ENCODE data around the gene ACOT6.
A peak's percentile ranks its signal among the peaks of the same experiment; 100 is the strongest.
"Not testable (repeated sequence)": the region's sequence is repeated elsewhere in the genome, so short reads cannot be mapped to it uniquely, and the experiment has no call there.

Gene ACOT6

GRCh38 chr14:73602994-73603393, 9.3 kb upstream of the ACOT6 start:
- no peak for DNase-seq

- DNase-seq, result no peak
These were observed 6.0 kb upstream of the ACOT6 start for GRCh38 chr14:73606271-73606670.

DNA sequence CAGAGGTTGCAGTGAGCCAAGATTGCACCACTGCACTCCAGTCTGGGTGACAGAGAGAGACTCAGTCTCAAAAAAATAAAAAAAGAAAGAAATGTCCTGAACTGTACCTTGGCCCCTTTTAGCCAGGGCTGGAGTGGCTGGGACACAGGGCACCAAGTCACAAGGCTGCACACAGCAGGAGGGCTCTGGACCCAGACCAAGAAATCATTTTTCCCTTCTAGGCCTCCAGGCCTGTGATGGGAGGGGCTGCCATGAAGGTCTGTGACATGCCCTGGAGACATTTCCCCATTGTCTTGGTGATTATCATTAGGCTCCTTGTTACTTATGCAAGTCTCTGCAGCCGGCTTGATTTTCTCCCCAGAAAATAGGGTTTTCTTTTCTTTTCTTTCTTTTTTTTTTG, 5.1 kb upstream of the ACOT6 start:
- DNase-seq, result no peak

DNA sequence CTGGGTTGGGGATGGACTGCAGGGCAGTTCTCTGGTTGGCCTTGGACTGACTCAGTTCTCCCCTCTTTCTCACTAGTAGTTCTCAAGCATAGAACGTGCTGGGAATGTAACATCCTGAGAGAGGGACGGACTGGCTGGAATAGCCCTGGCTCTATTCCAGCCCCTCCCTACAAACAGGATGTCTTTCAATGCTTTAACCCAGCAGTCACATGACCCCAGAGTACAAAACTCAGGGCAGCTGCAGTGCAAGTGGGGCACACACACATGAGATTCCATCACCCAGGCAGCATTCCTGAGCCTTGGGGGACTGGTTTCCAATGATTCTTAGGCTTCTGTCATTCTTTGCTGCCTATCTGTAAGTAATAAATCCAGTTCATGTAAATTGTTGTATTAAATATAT, 1.6 kb upstream of the ACOT6 start:
- DNase-seq, result no peak

GRCh38 chr14:73613046-73613383, 698 bp downstream of the ACOT6 start:
- no peak for DNase-seq

DNA sequence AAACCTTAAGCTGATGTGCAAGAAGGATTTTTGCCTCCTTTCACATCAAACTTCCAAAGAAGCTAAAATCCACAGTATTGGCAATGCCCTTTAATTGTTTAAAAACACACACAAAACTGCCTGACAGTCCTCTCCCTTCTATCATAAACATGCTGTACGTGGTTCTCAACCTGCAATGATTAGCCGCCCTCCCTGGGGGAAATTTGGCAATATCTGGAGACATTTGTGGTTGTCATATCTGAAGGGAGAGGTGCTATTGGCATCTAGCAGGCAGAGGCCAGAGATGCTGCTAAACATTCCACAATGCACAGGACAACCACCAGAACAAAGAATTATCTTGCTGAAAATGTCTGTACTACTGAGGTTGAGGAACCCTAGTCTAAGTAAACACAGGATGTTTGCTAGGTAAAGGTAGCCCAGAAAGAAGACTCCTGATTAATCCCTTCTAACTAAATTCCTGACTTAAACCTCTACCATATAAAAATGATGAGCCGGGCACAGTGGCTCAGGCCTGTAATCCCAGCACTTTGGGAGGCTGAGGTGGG, 1.2 kb downstream of the ACOT6 start:
- DNase-seq, result no peak

DNA sequence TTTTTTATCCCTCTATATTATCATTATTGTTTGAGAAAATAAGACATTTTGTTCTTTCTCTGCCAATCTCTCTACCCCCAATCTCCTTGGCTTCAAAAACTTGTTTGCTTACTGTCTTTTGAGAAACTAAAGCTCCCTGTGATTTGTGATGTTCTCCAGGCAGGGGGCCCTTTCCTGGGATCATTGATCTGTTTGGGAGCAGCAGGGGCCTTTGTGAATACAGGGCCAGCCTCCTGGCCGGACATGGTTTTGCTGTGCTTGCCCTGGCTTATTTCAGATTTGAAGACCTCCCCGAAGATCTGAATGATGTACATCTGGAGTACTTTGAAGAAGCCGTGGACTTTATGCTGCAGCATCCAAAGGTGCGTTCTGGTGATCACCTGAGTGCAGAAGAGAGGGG, 4.5 kb downstream of the ACOT6 start:
- DNase-seq, result no peak

DNA sequence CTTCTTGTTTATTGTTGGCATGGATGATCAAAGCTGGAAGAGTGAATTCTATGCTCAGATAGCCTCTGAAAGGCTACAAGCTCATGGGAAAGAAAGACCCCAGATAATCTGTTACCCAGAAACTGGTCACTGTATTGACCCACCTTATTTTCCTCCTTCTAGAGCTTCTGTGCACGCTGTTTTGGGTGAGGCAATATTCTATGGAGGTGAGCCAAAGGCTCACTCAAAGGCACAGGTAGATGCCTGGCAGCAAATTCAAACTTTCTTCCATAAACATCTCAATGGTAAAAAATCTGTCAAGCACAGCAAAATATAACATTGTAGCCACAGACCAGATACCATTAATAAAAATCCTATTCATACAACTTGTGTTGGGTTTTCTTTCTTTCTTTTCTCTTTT, 7.2 kb downstream of the ACOT6 start:
- DNase-seq, result no peak

DNA sequence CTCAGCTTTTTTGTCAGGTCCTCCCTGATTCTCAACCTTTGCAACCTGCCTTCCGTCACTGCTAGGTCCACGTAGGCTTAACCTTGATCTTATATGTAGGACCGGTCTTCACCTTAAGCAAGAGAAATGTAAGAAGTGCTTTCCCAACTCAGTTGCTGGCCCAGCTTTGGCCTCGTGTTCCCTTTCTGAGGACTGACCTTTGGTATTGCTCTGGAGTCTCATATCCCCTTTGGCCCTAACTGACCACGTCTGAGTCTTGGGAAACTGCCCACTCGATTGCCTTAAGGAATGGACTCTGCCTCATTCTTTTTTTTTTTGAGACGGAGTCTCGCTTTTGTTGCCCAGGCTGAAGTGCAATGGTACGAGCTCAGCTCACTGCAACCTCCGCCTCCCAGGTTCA, 8.0 kb downstream of the ACOT6 start:
- no peak for DNase-seq

DNA sequence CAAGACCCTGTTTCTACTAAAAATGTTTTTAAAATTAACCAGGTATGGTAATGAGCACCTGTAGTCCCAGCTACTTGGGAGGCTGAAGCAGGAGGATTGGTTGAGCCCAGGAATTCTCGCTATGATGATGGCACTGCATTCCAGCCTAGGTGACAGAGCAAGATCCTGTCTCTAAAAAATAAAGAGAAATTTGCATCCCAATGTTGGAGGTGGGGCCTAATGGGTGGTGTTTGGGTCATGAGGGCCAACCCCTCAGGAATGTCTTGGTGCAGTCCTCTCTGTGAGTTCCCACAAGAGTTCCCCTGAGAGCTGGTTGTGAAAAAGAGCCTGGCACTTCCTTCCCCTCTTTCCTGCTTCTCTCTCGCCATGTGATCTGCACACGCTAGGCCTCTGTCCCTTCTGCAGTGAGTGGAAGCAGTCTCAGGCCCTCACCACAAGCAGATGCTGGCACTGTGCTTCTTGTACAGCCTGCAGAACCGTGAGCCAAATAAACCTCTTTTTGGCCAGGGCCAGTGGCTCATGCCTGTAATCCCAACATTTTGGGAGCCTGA, 11.3 kb downstream of the ACOT6 start:
- no peak for DNase-seq

DNA sequence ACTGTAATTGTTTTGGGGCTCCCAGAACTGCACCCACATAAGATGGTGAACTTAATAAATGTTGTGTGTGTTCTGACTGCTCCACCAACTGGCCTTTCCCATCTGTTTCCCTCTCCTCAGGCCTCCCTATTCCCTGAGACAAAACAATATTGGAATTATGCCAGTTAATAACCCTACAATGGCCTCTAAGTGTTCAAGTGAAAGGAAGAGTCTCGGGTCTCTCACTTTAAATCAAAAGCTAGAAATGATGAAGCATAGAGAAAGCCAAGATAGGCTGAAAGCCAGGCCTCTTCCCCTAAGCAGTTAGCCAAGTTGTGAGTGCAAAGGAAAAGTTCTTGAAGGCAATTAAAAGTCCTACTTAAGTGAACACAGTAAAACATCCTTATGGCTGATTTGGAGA, 13.4 kb downstream of the ACOT6 start:
- no peak for DNase-seq

DNA sequence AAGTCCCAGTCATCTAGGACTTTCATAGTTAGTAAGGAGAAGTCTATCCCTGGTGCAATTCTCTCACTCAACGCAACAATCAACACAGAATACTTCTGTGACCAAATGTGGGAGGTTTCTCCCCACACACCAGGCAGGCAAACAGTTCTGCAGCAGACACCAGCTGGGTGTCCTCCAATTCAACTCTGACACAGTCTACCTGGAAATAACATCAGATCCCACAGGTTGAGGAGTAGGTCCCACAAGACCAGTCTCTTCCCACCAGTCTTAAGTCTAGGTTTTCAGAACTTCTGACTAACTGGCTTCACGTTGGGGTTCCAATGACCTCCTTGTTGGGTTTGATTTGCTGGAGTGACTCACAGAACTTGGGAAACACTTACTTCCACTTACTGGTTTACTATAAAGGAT, 14.8 kb downstream of the ACOT6 start:
- no peak for DNase-seq

DNA sequence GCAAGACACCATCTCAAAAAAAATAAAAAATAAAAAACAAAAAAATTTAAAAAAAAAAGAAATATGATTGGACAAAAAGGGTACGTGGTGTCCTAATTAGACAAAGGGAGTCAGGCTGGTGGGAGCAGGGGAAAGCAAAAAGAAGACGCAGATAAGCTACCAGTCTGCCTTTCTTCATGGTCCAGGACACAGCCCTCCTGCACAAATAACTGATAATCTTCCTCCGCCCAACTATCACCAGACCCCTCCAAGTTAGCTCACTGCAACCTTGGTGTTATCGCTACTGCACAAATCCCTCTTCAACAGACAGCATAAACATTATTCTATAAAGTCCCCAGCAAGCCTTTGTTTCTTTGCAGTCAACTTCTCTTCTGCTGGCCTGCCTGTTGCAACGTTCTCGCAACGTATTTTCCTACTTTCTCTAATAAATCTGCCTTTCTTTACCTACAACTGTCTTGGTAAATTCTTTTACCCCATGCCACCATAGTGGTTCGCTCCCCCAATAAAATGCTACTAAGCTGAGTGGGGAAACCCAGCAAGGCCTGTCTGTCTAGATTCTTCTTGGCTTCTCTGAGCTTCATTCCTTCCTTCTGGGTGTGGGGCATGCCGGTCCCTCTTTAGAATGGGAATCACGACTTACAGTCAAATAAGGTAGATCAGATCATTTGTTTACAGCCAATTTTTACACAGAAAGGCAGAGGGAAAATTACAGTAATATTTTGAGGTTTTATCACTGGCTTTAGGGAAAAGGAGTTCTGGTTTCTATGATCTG, 17.9 kb downstream of the ACOT6 start:
- DNase-seq, result no peak

DNA sequence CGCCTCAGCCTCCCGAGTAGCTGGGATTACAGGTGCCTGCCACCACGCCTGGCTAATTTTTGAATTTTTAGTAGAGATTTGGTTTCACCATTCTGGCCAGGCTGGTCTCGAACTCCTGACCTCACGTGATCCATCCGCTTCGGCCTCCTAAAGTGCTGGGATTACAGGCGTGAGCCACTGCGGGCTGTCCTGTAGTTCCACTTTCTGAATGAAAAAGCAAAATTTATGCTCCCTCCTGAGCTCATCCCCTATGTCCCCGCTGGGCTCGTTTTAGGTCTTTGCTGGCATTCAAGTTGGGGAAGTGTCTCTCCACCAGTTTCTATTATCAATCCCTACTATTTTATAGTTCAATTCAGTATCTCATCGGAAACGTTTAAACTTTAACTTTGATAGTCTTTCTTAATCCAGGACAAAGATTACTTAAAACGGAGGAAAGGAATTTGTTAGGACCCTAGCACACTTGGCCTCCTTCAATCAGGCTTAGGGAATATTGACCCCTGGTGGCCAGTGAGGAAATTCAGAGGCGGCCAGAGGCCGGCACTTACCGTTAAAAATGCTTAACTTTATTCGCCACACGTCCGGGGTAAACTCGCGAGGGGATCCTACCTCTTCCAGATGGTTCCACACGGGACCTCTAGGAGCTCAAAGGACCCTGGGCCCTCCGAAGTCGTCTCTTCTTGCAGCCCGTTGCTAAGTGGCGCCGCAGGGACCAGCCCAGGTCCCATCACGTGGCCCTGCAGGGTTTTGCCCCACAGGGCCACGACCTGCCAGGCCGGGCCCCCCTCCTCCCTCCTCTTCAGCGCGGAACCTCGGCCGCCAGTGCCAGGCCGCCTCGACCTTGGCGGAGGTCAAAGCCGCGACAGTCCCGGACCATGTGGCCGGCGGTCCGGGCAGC, 21.0 kb downstream of the ACOT6 start:
- DNase-seq, result no peak

DNA sequence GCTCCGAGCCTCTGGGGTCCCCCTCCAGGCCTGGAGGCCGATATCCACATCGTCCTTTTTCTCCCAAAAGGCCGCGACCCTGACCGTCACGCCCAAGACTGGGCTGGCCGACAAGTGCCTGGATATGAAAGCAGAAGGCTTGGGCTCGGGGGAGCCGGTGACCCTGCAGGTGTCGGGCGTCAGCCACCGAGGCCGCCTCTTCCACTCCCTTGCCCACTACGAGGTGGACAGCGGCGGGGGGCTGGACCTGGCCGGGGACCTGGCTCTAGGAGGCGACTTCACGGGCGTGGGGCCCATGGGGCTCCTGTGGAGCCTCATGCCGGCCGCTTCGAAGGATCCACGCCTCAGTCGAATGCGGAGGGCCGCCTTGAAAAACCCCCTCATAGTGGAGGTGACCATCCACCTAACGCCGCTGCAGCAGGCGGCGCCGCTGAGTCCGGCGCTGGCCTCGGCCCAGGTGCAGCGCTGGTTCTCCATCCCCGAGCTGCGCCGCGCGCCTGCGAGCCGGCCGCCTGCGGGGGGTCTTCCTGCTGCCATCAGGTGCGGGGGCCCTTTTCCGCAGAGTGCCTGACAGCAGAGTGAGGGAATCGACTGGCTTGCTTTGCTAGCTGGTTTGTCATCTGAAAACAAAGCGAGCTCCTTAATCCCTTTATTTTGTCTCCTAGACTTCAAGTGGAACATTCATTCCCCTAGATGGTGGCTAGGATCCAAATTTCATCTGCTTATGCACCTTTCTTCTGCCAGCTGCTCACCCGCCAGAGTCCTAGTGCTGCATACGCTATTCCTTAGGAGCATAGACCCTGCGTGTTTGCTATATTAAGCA, 21.9 kb downstream of the ACOT6 start:
- DNase-seq, result no peak

GRCh38 chr14:73636355-73636754, 24.0 kb downstream of the ACOT6 start:
- DNase-seq, result not testable (repeated sequence)

DNA sequence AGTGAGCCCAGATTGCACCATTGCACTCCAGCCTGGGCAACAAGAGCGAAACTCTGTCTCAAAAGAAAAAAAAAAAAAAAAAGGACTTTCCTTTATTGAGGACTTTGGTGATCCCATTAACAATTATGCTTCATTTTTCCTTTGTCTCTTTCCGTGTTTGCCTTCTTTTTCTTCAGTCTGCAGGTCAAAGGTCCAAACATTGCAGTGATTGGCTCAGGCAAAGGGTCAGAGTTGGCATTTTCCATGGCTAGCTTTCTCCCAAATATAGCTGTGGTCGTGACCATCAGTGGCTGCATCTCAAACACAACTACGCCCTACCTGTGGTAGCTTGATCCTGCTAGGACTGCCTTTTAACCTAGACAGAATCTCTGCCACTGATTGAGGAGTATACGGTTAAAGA, 25.5 kb downstream of the ACOT6 start:
- DNase-seq, result no peak

GRCh38 chr14:73640796-73641365, 28.6 kb downstream of the ACOT6 start:
- DNase-seq, result no peak

DNA sequence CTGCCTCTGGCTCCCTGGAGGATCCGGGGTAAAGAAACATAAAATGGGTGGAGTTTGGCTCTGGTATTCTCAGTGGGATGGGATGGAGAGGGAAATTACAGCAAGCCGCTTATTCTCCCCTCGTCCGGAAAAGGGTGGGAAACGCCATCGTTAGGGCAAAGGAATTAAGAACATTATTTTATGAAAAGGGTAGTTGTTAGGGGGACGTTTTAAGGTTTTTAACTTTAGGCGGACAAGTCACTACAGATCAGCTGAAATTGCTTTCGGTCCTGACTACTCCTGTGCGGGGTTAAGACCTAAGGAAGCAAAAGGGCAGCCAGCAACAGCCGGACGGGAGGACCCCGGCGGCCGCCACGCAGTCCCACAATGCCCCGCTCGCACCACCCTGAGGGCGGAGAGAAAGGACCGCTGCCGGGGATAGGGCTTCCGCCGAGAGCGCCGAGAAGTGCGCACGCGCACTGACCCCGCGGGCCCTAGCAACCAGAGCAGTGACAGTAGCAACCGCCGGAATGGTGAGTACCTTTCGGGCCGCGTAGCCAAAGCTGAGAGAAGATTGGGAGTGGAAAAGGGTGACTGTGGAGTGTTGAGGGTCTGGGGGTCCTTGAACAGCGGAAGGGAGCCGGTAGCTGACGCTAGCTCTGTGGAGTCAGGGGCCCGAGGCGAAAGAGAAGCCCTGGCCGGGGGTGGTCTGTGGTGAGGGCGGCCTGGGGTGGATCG, 32.4 kb downstream of the ACOT6 start, which contains the start of gene DNAL1:
TSS of gene DNAL1 (plus strand) at position 456 of the 717 bp plus-strand sequence. CDS start at position 510, 54 bp downstream.
- DNase-seq, result peak; percentile 82

DNA sequence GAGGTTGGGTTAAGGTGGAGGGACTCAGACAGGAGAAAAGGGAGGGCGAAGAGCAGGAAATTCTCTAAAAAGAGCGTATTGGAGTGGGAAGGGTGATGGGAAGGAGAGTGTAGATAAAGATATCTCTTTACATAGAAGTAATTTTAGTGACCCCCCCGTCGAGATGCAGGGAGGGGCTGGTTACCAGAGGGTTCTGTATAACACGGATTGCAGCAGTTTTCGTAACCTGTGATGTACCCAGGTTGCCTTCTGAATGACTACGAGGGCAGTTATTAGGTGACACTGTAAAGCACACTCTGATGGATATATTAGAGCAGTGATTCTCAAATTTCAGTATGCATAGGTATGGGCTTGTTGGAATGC, 32.9 kb downstream of the ACOT6 start:
- DNase-seq, result no peak

DNA sequence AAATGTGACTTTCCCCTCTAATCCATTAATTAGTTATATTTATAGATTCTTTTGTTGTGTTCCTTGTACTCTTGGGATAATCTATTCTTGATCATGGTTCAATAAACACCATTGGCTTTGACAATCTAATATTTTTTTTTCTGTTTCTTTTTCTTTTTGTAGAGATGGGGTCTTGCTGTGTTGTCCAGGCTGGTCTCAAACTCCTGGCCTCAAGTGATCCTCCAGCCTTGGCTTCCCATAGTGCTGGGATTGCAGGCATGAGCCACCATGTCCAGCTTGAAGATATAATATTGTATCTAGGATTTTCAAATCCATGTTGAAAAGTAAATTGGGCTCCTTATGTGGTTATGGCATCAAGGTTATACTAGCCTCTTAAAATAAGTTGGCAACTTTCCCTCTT, 38.7 kb downstream of the ACOT6 start:
- DNase-seq, result no peak

- no peak for DNase-seq
These were observed 43.5 kb downstream of the ACOT6 start for GRCh38 chr14:73655851-73656250.
